K562 (cell line): ENCODE data around the gene PET100. TPM values are rescaled to one million over a fixed set of nuclear protein-coding genes. Genes with fewer than 3 reads are reported as not detected.

Experiments used
- CXXC5 ChIP-seq: fragments of 250-450 bp; sonication (Bioruptor Pico); IDR thresholded peaks from 2 replicates; pipeline ENCODE4 v1.8.0; 2022; ENCODE audit warnings: inconsistent platforms, mild to moderate bottlenecking, moderate library complexity
- HDAC1 ChIP-seq, 2 experiments: fragments of 450-650 bp; IDR thresholded peaks; 2 replicates each; pipeline ENCODE4 v1.6.1; 2016 to 2017; ENCODE audit warnings: inconsistent platforms in 1 of 2, mild to moderate bottlenecking in 1 of 2, moderate library complexity in 1 of 2
- KDM5B ChIP-seq: fragments of 200-600 bp; sonication (generic); IDR thresholded peaks from 2 replicates; pipeline ENCODE4 v1.6.1; 2012; ENCODE audit warnings: low read depth, mild to moderate bottlenecking, moderate library complexity, low read length, control low read depth, inconsistent platforms; ENCODE audit not compliant: insufficient replicate concordance
- L3MBTL2 ChIP-seq: fragments of 450-650 bp; IDR thresholded peaks from 2 replicates; pipeline ENCODE4 v1.6.1; 2016; ENCODE audit warnings: mild to moderate bottlenecking, moderate library complexity
- NFIC ChIP-seq: fragments of 450-650 bp; IDR thresholded peaks from 2 replicates; pipeline ENCODE4 v1.6.1; 2017; ENCODE audit warnings: mild to moderate bottlenecking, inconsistent platforms
- POLR2B ChIP-seq: fragments of 450-650 bp; IDR thresholded peaks from 2 replicates; pipeline ENCODE4 v1.6.1; 2018; ENCODE audit warnings: low read depth; ENCODE audit not compliant: partially characterized antibody
- RAD21 ChIP-seq, 2 experiments: fragments of 250-450 bp in 1 of 2; fragments of 450-650 bp in 1 of 2; sonication (Bioruptor Pico) in 1 of 2; formaldehyde crosslinking in 1 of 2; IDR thresholded peaks in 1 of 2; conservative IDR thresholded peaks in 1 of 2; 2 replicates each; pipeline versions ENCODE4 v1.4.0 to v1.8.0; 2020 to 2022; ENCODE audit warnings: mild to moderate bottlenecking in 2 of 2, moderate library complexity in 1 of 2
- RBM25 ChIP-seq: fragments of 200-400 bp; formaldehyde crosslinking; IDR thresholded peaks from 2 replicates; pipeline ENCODE4 v1.6.1; 2018; ENCODE audit warnings: low read length, low read depth, moderate library complexity; ENCODE audit not compliant: severe bottlenecking
- SETDB1 ChIP-seq: IDR thresholded peaks from one replicate; pipeline ENCODE4 v1.6.1; 2012; ENCODE audit warnings: low read length, control low read depth, inconsistent platforms
- SIX5 ChIP-seq, 2 experiments: IDR thresholded peaks; 2 replicates each; pipeline ENCODE4 v1.6.1; 2011; ENCODE audit warnings: low read length in 2 of 2, borderline replicate concordance in 1 of 2, low read depth in 1 of 2, mild to moderate bottlenecking in 1 of 2, moderate library complexity in 1 of 2; ENCODE audit not compliant: insufficient read depth in 1 of 2
- TGIF2 ChIP-seq: sonication (generic); formaldehyde crosslinking; IDR thresholded peaks from 2 replicates; pipeline ENCODE4 v1.8.1; 2022; ENCODE audit warnings: mild to moderate bottlenecking, missing genetic modification reagents, moderate library complexity
- ZMIZ1 ChIP-seq, 2 experiments: fragments of 150-350 bp in 1 of 2; IDR thresholded peaks; 2 replicates each; pipeline ENCODE4 v1.6.1; 2012 to 2016; ENCODE audit warnings: low read depth in 2 of 2, low read length in 2 of 2, mild to moderate bottlenecking in 1 of 2, moderate library complexity in 1 of 2
- polyA plus RNA-seq, 8 experiments: library from polyadenylated mRNA; depleted of rRNA in 4 of 8; stranded (reverse) in 5 of 8; unstranded in 3 of 8; fragments of >200 nt; fragmentation: Nextera tagmentation in 2 of 8; fragmentation: Illumina TruSeq in 1 of 8; extraction: Ambion mirVana in 2 of 8; extraction: Trizol in 1 of 8; gene quantifications; 2 replicates each; pipeline versions ENCODE4 v1.2.1 to v1.2.3, GENCODE V29; 2011 to 2014; ENCODE audit warnings: inconsistent platforms in 1 of 8, missing spikeins in 1 of 8
- total RNA-seq, 7 experiments: library from RNA; depleted of rRNA in 6 of 7; stranded (reverse); fragments of >200 nt in 6 of 7; fragmentation: Illumina TruSeq in 2 of 7; extraction: Trizol in 2 of 7; gene quantifications; 2 replicates each; pipeline versions ENCODE4 v1.2.1 to v1.2.3, GENCODE V29; 2011 to 2021; ENCODE audit warnings: low replicate concordance in 1 of 7
- TF ChIP-seq, protein P1 (sequence below): fragments of 200-800 bp; sonication (Bioruptor generic); IDR thresholded peaks from 2 replicates; pipeline ENCODE4 v1.6.1; 2017; ENCODE audit warnings: missing genetic modification characterization, missing compliant biosample characterization
- TF ChIP-seq, protein P2 (sequence below): fragments of 250-450 bp; sonication (Bioruptor Pico); IDR thresholded peaks from 2 replicates; pipeline ENCODE4 v1.4.0; 2020

PET100 gene
- total and polyA plus RNA-seq, 9 of the 15 experiments (the other 6 are each of a cell fraction or from before 2014, with no cell fraction given), result 62.3 to 351 (median 98.3) TPM

DNA sequence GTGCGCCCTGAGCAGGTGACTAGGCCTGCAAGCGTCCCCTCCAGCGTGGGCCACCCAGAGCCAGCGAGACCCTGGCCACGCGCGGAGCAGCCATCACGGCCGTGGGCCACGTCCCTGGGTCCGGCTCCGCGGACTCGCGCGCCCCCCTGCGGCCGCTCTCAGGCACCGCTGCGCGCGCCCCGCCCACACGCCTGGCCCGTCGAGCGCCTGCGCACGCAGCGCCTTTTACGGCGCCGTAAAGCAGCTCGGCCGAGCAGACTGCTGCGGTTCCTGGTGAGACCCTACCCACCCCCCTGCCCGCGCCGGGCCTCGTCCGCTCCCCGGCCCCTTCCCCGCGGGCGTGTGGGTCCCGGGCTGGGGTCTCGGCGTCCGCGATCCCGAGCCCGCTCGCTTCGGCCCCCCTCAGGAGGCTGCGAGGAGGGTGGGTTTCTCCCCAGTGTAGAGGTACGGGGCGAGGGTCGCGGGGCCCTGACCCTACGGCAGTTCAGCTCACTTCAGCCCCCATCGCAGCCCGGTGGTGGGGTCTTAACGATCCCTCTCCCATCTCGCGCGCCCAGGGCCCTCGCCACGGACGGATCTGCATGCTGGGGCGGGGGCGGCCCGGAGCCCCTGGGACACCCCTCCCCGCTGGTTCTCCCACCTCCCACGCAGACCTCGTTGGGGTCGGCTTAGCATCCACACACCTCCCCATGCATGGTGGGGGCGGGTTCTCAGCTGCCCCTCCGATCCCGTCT is 51.2 kb downstream of the PET100 start, which contains the start of gene TRAPPC5 (continued):
- TF ChIP-seq, protein P1, sequence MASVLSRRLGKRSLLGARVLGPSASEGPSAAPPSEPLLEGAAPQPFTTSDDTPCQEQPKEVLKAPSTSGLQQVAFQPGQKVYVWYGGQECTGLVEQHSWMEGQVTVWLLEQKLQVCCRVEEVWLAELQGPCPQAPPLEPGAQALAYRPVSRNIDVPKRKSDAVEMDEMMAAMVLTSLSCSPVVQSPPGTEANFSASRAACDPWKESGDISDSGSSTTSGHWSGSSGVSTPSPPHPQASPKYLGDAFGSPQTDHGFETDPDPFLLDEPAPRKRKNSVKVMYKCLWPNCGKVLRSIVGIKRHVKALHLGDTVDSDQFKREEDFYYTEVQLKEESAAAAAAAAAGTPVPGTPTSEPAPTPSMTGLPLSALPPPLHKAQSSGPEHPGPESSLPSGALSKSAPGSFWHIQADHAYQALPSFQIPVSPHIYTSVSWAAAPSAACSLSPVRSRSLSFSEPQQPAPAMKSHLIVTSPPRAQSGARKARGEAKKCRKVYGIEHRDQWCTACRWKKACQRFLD (CRISPR knock-in tag), result no peak
- TF ChIP-seq KDM5B, result peak; percentile 54
- peak; percentile 81; the same call in 1 of the 2 replicates for TF ChIP-seq L3MBTL2
- TF ChIP-seq ZMIZ1 (IDR thresholded peaks at IDR 0.05; ENCODE audit: low read depth in 2 of 2, low read length in 2 of 2), result no peak
- TF ChIP-seq, protein P2, sequence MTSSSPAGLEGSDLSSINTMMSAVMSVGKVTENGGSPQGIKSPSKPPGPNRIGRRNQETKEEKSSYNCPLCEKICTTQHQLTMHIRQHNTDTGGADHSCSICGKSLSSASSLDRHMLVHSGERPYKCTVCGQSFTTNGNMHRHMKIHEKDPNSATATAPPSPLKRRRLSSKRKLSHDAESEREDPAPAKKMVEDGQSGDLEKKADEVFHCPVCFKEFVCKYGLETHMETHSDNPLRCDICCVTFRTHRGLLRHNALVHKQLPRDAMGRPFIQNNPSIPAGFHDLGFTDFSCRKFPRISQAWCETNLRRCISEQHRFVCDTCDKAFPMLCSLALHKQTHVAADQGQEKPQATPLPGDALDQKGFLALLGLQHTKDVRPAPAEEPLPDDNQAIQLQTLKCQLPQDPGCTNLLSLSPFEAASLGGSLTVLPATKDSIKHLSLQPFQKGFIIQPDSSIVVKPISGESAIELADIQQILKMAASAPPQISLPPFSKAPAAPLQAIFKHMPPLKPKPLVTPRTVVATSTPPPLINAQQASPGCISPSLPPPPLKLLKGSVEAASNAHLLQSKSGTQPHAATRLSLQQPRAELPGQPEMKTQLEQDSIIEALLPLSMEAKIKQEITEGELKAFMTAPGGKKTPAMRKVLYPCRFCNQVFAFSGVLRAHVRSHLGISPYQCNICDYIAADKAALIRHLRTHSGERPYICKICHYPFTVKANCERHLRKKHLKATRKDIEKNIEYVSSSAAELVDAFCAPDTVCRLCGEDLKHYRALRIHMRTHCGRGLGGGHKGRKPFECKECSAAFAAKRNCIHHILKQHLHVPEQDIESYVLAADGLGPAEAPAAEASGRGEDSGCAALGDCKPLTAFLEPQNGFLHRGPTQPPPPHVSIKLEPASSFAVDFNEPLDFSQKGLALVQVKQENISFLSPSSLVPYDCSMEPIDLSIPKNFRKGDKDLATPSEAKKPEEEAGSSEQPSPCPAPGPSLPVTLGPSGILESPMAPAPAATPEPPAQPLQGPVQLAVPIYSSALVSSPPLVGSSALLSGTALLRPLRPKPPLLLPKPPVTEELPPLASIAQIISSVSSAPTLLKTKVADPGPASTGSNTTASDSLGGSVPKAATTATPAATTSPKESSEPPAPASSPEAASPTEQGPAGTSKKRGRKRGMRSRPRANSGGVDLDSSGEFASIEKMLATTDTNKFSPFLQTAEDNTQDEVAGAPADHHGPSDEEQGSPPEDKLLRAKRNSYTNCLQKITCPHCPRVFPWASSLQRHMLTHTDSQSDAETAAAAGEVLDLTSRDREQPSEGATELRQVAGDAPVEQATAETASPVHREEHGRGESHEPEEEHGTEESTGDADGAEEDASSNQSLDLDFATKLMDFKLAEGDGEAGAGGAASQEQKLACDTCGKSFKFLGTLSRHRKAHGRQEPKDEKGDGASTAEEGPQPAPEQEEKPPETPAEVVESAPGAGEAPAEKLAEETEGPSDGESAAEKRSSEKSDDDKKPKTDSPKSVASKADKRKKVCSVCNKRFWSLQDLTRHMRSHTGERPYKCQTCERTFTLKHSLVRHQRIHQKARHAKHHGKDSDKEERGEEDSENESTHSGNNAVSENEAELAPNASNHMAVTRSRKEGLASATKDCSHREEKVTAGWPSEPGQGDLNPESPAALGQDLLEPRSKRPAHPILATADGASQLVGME (CRISPR knock-in tag), result 0 out of 2 replicates have a peak, but pooled peaks have one; percentile 47
- TF ChIP-seq POLR2B, result peak; percentile 37
- TF ChIP-seq HDAC1 (IDR thresholded peaks at IDR 0.05), result peak in 1 of 2 experiments; percentile 11; a peak in 1 of 4 replicates
- no peak for TF ChIP-seq SIX5 (IDR thresholded peaks at IDR 0.05; ENCODE audit: borderline replicate concordance in 1 of 2, insufficient read depth in 1 of 2, low read depth in 1 of 2, low read length in 2 of 2)
- TF ChIP-seq TGIF2 (CRISPR knock-in tag), result no peak
- TF ChIP-seq SETDB1, result no peak
- TF ChIP-seq NFIC, result 0 out of 2 replicates have a peak, but pooled peaks have one; percentile 18
- TF ChIP-seq RBM25, result peak; percentile 60
- TF ChIP-seq RAD21 (CRISPR knock-in tag; conservative IDR thresholded peaks at IDR 0.05 in 1 of 2, IDR thresholded peaks at IDR 0.05 in 1 of 2), result peak; percentile 97 to 98
- peak; percentile 70 for TF ChIP-seq CXXC5 (CRISPR knock-in tag)
